ENCODE data around the gene CD209.

The CD209 gene

GRCh38 chr19:7710616-7711015, 36.7 kb downstream of the CD209 start (continued):
- no peak for TF ChIP-seq ZNF398 (tag by site-specific recombination; IDR thresholded peaks at IDR 0.05)
- TF ChIP-seq MEIS1 (CRISPR knock-in tag; IDR thresholded peaks at IDR 0.05; ENCODE audit: borderline replicate concordance), result no peak
- TF ChIP-seq ZSCAN5A (tag by site-specific recombination; IDR thresholded peaks at IDR 0.05), result no peak
- TF ChIP-seq ZNF629 (tag by site-specific recombination; IDR thresholded peaks at IDR 0.05), result no peak

GRCh38 chr19:7709932-7710460, 37.3 kb downstream of the CD209 start:
- TF ChIP-seq GLIS2 (tag by site-specific recombination; IDR thresholded peaks at IDR 0.05) (no peak), ZNF548 (tag by site-specific recombination; IDR thresholded peaks at IDR 0.05) (no peak), ZNF175 (tag by site-specific recombination; IDR thresholded peaks at IDR 0.05) (no peak), MYNN (tag by site-specific recombination; IDR thresholded peaks at IDR 0.05; ENCODE audit: borderline replicate concordance) (no peak), ZNF280C (tag by site-specific recombination; IDR thresholded peaks at IDR 0.05) (no peak), ZNF664 (tag by site-specific recombination; IDR thresholded peaks at IDR 0.05) (no peak), ZNF114 (tag by site-specific recombination; IDR thresholded peaks at IDR 0.05) (no peak), ZNF776 (tag by site-specific recombination; IDR thresholded peaks at IDR 0.05; ENCODE audit: borderline replicate concordance) (no peak), TRIM28 (IDR thresholded peaks at IDR 0.05; ENCODE audit: borderline replicate concordance, low read length) (no peak)
- ChIA-PET POLR2A (no interaction called here), CTCF (interaction anchor here (0.6 kb wide), 1 partner anchor 368 kb away, joined by 3 read pairs; no protein-coding TSS in a partner anchor)
- Histone ChIP-seq H3K27ac (ENCODE audit: extremely low read depth, low read depth, low read length) (no peak overlapping the region), H3K4me1 (ENCODE audit: control insufficient read depth, insufficient read depth, low read length) (no peaks in the 10 kb centered on the region), H3K9me3 (ENCODE audit: control insufficient read depth, insufficient read depth, low read depth, low read length) (no peaks in the 10 kb centered on the region), H3K36me3 (ENCODE audit: control insufficient read depth in 2 of 2, insufficient read depth in 1 of 2, low read length in 2 of 2) (no peaks in the 10 kb centered on the region), H3K4me3 (ENCODE audit: low read depth, low read length) (no peak overlapping the region)

GRCh38 chr19:7706955-7707456, 40.3 kb downstream of the CD209 start:
- POLR2A ChIA-PET, result no interaction called here
- Histone ChIP-seq H3K36me3 (ENCODE audit: control insufficient read depth in 2 of 2, insufficient read depth in 1 of 2, low read length in 2 of 2) (no peaks in the 10 kb centered on the region), H3K9me3 (ENCODE audit: control insufficient read depth, insufficient read depth, low read depth, low read length) (no peaks in the 10 kb centered on the region), H3K4me3 (ENCODE audit: low read depth, low read length) (no peak overlapping the region), H3K27ac (ENCODE audit: extremely low read depth, low read depth, low read length) (no peak overlapping the region), H3K4me1 (ENCODE audit: control insufficient read depth, insufficient read depth, low read length) (no peaks in the 10 kb centered on the region)
- CTCF ChIA-PET, result no interaction called here
- TF ChIP-seq ZNF560 (tag by site-specific recombination; IDR thresholded peaks at IDR 0.05; ENCODE audit: borderline replicate concordance) (no peak), TCF7L2 (IDR thresholded peaks at IDR 0.05; ENCODE audit: borderline replicate concordance, low read depth, low read length) (no peak), ZNF488 (tag by site-specific recombination; IDR thresholded peaks at IDR 0.05) (no peak), ZNF146 (tag by site-specific recombination; IDR thresholded peaks at IDR 0.05) (no peak), ZBTB20 (tag by site-specific recombination; IDR thresholded peaks at IDR 0.05) (no peak), ZNF571 (tag by site-specific recombination; IDR thresholded peaks at IDR 0.05) (no peak), ZNF629 (tag by site-specific recombination; IDR thresholded peaks at IDR 0.05) (no peak), IKZF3 (tag by site-specific recombination; IDR thresholded peaks at IDR 0.05) (no peak), ZNF350 (tag by site-specific recombination; IDR thresholded peaks at IDR 0.05) (no peak), ZNF138 (tag by site-specific recombination; IDR thresholded peaks at IDR 0.05; ENCODE audit: borderline replicate concordance) (no peak), ZNF175 (tag by site-specific recombination; IDR thresholded peaks at IDR 0.05) (no peak), ZNF292 (tag by site-specific recombination; IDR thresholded peaks at IDR 0.05; ENCODE audit: borderline replicate concordance, low read depth) (no peak), ZNF521 (tag by site-specific recombination; IDR thresholded peaks at IDR 0.05) (no peak), GLIS2 (tag by site-specific recombination; IDR thresholded peaks at IDR 0.05) (no peak), OVOL3 (tag by site-specific recombination; IDR thresholded peaks at IDR 0.05) (no peak), ZNF18 (tag by site-specific recombination; IDR thresholded peaks at IDR 0.05) (no peak)

All from HEK293 (cell line).